Measurements from ENCODE around the gene LIPC.

Gene LIPC

DNA sequence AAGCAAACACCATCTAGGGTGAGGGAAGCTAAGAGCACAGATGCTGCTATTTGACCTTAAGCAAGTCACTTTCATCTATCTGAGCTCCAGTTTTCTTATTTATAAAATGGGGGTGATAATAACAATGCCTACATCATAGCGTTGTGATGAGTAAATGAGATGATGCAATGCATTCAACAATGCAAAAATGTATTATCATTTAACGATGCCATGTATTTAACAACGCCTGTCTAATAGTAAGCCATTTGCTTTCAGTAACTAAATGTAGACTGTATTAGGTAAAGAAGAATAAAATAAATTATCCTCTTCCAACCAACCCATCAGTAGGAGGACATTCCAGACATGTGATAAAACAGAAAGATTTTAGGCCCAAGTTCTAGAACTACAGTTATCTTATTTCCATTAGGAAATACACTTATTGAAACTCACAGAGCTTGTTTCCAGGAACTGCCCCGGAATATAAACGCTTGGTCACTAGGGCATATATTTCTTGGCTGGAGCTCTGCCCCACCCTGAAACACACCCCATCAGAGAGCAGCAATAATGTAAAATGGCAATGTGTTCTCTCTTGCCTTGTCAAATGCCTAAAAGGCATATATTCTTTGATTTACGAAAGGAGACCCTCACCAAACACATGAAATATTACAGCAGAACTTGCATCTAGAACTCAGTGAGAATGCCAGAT lies 128.3 kb downstream of the LIPC start:
- no peak for DNase-seq

DNA sequence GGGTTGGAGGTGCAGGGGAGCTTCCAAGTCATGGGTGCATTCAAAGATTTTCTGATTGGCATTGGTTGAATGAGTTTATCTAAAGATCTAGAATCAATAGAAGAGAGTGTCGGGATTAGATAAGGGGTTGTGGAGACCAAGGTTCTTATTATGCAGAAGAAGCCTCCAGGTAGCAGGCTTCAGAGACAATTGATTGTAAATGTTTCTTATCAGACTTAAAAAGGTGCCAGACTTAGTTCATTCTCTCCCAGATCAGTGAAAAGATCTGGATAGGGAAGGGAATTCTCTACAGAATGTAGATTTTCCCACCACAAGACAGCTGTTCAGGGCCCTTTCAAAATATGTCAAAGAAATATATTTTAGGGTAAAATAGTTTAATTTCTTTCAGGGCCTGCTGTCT lies 129.5 kb downstream of the LIPC start:
- DNase-seq: no peak

DNA sequence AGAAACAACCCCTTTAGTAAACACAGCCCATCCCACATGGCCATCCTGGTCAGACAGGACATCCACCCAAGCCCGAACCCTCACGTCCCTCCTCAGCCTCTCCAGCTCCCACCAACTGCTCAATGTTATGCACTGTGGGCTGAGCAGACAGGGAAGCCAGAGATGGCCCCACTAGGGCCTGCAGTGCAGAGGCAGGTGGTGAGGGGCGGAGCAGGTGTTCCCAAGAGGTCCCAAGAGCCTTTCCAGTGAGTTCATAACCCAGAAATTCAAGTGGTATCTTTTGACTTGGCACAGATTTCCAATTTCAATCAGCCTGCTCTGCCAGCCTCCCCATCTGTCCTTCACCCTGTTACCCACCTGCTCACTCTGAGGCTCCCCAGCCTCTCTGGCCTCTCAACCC lies 130.3 kb downstream of the LIPC start:
- no peak for DNase-seq

DNA sequence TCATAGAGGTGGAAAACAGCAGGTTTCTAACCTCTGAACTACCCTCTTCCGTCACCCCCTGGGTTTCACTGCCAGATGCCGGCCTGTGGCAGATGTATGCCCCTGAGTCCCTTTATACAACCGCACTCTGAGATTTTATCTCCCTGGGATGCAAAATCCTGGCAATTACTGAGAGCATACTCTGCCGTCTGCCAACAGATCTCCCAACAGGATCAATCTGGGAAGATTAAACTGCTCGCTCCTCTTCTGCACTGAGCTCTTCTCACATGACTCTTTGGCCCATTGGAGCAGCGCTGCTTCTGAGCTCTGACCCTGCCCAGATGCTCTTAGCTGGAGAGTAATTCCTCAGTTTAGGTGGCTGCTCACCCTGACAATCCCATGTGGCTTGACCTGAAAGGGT lies 133.2 kb downstream of the LIPC start:
- no peak for DNase-seq

DNA sequence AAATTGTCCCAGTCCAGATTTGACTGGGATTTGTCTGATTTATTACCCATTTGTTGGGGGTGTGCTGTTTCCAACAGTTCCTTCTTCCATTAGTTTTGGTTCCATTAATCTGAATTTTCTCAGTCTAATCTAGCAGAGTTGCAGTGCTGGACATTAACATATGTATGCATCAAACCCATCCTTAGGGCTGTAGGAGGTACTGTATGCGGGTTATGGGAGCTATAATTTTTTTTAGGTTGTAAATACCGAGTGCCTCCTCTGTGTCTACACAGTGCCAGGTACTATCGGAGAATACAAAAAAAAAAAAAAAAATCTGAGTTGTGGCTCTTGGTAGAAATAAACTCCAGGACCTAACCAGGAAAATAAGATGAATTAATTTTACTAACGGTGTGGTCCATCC lies 133.8 kb downstream of the LIPC start:
- DNase-seq: no peak

DNA sequence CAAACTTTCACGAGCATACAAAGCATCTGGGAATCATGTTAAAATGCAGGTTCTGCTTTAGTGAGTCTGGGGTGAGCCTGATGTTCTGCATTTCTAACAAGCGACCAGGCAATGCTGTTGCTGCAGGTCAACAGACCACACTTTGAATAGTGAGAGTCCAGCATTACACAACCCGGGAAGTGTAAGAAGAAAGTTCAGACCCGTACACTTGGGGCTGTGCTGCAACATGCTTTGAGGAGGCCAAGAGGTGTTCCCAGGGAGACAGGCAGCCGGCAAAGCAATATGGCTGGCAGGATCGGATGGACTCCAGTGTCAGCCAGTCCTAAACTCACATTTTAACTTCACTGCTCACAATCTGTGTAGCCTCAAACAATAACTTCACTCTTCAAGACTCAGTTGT lies 134.2 kb downstream of the LIPC start:
- DNase-seq: no peak

DNA sequence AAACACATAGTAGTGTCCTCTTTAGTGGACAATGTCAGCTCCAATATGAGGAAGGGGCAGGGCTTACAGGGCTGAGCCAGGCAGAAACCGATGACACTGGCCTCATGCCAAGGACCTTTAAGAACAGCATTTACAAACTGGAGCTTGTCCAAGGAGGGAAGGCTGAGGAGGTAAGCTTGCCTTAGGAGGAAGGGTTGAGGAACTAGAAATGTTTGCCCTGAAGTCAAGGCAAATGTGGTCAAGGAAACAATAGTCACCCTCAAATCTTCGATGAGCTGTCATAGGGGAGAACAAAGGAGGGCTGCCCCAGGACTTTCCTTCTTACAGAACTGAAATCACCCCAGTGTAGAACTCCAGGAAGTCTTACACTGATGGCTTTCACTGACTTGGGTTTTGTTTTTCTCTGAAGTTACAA lies 136.4 kb downstream of the LIPC start:
- DNase-seq: peak; percentile 8 to 22

DNA sequence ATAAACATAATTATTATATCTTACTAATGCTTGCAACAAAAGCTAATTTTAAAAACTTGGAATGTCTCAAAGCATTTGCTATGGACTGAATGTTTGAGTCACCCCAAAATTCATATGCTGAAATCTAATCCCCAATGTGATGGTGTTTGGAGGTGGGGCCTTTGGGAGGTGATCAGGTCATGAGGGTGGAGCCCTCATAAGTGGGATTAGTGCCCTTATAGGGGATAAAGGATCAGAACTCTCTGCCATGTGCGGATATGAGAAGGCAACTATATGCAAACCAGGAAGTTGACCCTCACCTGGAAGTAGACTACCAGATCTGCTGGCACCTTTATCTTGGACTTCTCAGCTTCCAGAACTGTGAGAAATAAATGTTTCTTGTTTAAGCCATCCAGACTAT lies 137.7 kb downstream of the LIPC start:
- DNase-seq: no peak

DNA sequence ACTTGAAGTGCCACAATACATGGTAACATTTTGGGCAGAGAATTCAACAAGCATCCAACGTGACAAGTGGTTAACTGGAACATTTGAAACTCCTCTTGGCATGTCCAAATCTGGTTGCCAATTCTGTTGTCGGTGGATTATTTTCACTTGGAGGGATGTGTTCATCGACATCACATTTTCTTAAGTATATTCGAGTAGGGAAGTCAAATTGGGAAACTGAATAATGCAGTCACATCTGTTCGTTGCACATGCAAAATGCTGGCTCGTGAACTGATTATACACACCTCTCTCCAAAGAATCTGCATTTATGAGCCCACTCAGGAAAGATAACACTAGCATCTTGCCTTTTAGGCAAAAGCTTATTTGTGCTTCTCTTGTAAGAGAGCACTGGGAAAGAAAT lies 139.7 kb downstream of the LIPC start:
- no peak for DNase-seq

DNA sequence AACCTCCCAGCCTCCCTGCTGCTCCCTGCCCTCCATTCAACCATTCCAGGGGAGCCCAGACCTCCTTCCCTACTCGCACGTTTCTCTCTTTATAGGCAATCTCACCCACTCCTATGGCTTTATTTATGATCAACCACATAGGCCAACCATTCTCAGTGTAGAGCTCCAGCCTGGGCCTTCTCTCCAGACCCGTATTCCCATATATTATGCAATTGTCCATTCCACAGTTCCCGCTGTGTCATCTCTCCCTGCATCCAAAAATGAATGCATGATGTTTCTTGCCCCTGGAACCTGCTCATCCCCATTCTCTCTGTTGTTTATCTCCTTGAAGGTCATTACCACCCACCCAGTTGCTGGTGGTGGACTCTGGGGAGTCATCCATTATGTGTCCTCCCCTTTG lies 140.7 kb downstream of the LIPC start:
- no peak for DNase-seq

DNA sequence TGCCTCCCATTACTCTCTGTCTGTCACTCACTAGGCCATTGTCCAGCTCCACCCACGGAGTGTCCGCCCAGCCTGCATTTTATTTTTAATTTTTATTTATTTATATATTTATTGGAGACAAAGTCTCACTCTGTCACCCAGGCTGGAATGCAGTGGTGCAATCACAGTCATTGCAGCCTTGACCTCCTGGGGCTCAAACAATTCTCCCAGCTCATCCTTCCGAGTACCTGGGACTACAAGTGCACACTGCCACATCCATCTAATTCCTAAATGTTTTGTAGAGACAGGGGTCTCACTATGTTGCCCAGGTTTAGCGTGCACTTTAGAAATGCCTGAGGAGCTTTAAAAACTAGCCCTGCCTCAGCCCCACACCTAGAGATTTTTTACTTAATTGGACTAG lies 141.5 kb downstream of the LIPC start:
- DNase-seq: no peak

DNA sequence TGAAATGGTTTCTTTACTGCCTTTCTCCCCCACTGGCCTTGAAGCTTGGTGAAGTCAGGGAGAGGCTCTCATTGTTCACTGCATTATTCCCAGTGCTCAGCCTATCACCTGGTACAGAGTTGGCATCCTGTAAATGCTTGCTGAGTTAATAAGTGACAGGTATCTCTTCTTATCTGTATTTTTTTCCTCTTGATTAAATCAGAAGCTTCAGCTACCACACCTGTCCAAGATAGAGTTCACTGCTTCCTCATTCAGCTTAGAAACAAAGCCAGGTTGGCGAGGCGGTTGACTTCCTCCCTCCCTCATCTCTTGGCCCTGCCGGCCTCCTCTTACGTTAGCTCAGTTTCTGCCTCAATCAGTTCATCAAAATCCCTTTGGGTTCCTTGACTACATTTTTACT lies 142.8 kb downstream of the LIPC start:
- no peak for DNase-seq

DNA sequence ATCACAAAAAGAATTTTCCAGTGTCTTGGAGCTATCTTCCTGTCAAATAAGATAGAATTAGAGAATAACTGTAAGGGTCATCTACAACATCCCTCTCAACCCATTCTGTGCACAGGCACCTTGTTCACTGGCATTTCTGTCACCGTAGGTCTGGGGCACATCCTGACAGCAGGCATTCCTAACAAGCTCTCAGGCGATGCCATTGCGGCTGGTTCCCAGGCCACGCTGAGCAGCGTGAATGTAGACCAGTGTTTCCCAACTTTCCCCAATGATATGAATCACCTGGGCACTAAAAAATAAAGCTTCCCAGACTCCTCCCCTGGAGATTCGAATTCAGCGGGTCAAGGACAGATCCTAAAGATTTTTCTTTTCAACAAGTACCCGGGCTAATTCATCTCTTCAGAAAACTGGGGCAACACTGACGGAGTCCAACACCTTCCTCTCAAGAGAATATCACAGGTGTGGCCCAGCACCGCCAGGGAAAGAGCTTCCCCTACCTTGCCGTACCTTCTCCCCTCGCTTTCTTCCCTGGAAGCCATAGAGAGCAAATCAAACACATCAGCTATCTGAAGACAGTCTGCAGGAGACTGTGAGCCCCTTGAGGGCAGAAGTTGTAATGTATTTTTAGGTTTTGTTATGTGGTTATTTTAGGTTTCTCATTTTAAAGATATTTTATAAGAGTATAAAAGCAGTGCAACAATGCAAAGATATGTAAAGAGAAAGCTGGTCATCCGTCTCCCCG lies 143.4 kb downstream of the LIPC start:
- DNase-seq: no peak

DNA sequence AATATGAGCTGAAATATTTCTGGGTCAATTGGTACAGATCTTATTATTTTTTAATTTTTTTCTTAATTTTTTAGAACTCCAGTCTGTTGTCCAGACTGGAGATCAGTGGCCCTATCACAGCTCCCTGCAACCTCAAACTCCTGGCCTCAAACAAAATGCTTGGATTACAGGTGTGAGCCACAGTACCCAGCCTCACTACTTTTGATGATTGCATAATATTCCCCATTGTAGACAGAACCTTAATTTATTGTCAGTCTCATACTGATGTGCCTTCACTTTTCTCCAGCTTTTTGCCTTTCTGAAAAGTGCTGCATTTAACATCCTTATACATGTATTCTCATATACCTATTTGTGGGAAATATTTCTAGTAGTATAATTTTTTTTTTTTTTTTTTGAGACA lies 144.9 kb downstream of the LIPC start:
- DNase-seq: no peak

DNA sequence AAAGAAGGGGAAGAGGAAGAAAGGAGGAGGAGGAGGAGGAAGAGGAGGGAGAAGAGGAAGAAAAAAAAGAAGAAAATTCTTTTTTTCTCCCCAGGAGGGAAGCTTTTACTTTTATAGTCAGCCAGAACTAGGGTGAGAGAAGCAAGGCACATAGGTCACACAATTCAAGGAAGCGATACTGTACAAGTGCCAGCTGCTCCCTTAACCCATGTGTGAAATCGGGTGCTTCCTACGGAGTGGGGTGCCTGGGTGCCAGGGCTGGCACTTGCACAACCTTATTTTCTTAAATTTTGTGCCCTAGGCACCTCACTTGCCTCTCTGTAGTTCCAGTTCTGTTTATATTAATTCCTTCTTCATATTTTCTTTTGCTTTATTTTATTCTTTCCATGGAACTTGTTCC lies 150.4 kb downstream of the LIPC start:
- no peak for DNase-seq

DNA sequence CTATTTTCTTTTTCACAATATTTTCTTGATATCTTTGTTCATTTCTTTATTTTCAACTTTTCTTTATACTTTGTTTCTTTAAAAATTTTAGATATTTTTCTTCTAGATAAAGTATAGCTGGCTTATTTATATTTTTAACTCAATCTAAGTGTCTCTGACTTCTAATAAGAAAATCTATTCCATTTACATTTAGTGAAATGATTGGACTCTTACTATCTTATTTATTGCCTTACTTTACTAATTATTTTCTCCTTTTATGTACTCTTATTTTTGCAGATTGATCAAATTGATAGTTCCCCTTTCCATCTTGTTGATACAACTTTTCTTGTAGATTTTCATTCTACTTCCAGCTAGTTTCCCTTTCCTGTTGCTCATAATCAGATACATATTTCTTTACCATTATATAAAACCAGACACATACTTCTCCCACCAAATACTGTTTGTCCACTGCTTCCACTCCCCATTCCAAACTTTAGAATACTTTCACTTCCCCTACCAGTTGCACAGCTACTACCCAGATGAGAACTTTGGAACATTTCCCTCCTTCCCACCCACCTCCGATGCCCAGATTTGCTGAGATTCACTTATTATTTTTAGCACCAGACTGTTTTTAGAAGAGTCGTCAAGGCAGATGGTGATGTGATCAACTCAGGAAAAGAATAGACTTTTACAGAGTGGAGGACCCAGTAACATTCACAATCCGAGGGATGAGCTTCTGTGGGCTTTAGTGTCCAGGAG lies 151.5 kb downstream of the LIPC start:
- no peak for DNase-seq

DNA sequence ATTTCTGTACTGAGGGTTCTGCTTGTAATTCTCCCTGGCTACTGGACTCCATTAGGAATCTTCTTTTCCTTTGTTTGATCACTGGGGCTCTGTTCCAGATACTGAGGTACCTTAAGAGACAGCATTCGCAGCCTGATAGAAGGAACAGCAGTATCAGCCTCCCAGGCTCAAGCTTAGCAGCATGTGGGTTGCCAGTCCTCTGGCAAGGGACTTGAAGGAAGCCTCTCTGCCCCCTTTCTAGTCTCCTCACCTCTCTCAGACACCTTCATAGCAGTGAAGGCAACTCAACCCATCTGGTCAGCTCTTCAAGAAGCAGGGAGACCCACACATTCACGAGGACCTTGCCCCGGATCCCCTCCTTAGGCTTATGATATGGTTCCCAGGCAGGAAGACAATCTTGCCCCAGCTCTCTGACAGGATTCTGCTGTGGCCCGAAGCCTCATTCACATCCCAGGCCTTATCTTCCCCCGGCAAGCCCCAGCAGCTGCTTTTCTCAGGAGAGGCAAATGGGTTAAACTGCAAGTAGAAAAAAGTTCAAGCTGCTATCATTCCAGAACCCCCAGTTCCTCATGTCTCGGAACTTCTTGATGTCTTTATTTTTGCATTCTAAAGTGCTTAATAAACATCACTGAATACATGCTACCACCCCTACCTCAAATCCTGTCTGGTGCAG lies 153.1 kb downstream of the LIPC start:
- no peak for DNase-seq

DNA sequence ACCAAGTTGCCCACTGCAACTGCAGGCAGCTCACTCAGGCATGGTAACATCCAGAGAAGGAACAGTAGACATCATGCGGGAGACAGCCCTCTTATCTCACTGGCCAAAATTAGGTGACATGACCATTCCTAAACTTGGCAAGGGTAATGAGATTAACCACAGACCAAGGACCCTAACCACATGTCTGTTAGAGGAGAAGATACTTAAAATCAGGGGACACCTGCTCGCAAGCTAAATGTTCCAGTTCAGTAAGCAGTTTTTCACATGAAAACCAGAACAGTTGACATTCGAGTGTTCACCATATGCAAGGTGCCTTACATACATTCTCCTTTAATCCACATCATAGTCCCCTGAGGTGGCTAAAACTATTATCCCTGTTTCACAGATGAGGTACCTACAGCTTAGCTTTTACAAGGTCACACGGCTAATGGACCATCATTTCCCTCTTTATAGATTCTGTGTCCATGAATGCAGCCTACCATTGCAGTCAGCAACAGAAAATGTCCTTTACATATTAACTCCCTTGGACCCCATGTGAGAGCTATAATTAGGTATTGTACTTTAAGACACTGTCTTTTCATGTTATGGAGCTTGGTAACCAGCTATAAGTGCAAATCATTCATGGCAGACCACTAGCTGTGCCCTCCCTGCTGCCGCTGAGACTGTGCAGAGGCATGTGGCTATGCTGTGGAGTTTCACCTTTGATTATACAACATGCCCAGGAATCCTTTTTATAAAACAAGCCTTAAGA lies 154.1 kb downstream of the LIPC start:
- DNase-seq: no peak

DNA sequence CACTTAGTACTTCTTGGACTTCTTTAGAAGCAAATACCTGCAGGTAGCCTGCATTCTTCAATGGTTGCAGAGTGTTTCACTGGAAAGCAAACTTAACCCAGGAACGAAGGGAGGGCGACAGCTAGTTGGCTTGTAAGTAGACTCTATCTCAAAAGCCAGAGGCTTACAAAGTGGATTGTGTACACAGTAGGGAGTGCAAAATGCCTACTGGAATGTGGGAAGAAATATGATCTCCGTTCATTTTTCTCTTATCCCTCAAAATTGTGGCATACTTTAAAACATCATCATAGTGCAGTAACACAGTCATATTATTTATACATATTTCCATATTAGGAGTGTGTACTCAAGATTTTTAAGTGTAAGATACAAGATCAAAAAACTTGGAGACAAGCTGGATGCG lies 155.7 kb downstream of the LIPC start:
- no peak for DNase-seq

DNA sequence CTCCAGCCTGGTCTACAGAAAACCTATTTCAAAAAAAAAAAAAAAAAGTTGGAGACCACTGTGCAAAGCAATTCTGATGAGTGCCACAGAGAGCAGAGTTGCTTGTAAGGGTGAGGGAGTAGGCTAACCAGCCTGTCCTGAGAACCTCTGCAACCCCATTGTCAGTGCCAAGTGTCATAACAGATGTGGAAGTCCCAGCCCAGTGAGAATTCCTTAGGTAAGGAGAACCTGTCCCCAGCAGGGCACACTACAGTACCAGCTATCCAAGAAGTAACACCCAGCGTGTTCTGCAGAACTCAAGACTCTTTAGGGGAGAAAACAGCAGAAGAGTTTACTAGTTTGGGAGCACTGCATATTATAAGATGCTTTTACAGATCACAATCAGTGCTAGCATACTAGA lies 156.3 kb downstream of the LIPC start:
- DNase-seq: no peak

DNA sequence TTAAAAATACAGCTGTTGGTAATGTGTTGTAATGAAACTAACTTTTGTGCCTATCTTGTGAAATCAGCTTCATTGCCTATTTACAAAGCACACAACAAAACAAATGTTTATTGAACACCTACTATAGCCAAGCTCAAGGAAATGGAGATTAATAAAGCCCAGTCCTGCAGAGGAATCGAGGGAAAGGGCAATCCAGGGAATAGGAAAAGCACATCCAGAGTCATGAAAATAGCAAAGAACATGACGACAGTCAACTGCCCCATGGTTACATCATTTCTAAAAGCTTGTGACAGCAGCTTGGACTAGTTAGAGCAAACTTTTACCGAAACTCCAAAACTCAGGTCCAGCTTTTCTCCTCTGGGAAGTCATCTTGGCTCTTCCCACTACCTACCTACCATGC lies 157.3 kb downstream of the LIPC start:
- no peak for DNase-seq

DNA sequence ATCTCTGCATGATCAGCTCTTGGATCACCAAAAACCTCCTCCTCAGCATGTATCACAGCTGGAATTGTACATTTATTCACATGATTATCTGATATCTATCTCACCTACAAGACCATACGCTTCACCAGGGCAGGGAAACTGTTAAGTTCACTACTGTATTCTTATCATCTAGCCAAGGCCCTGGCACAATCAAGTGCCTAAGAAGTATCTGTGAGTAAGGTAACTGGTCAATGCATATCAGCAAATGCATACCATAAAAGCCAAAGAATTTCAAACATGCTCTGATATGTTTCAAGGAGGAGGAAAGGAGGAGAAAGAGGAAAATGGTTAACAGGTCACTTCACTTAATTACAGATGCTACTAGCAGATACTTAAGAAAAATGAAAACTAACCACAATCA lies 158.4 kb downstream of the LIPC start:
- DNase-seq: no peak

DNA sequence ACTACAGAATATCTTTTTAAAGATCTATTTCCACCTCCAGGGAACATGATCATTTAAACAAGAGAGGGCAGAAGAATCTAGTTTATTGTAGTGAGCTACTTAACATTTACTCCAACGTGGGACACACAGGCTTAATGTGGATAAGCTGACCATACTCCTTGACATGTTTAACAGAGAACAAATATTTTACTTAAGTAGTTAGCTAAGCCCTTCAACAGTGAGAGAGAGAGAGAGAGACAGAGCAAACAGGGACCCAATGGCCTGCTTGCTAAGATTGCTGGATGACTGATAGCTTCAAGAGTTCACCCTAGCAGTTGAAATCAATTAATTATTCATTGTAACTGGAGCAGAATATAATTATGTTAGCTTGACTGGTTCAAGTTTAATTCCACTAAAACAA lies 159.1 kb downstream of the LIPC start:
- DNase-seq: no peak
